ENCODE measurements around the gene MEAK7.

MEAK7 gene

GRCh38 chr16:84546669-84547545, 42.4 kb upstream of the MEAK7 start:
- no peak for TF ChIP-seq CTCF (IDR thresholded peaks at IDR 0.05)

- no peak for TF ChIP-seq CTCF (IDR thresholded peaks at IDR 0.05)
Measured at GRCh38 chr16:84545114-84545737, 40.8 kb upstream of the MEAK7 start.

GRCh38 chr16:84544031-84544773, 39.7 kb upstream of the MEAK7 start:
- no peak for TF ChIP-seq CTCF (IDR thresholded peaks at IDR 0.05)

- no peak for TF ChIP-seq CTCF (IDR thresholded peaks at IDR 0.05)
Measured at GRCh38 chr16:84543253-84543652, 38.8 kb upstream of the MEAK7 start.

GRCh38 chr16:84541999-84542817, 37.7 kb upstream of the MEAK7 start:
- TF ChIP-seq CTCF (IDR thresholded peaks at IDR 0.05) = no peak

GRCh38 chr16:84540194-84540593, 35.7 kb upstream of the MEAK7 start:
- TF ChIP-seq CTCF (IDR thresholded peaks at IDR 0.05) = no peak

Data from LNCAP (cell line).